ENCODE measurements around the gene TRDMT1. TPM values are rescaled to one million over a fixed set of nuclear protein-coding genes. Genes with fewer than 3 reads are reported as not detected.

TRDMT1 gene
- total RNA-seq, 1 donor from 2014 or later: 4.6 TPM

- DNase-seq: no peak
Measured at GRCh38 chr10:17209881-17210280, 8.4 kb upstream of the TRDMT1 start.

GRCh38 chr10:17209302-17209701, 7.8 kb upstream of the TRDMT1 start:
- DNase-seq: no peak

GRCh38 chr10:17208476-17208875, 7.0 kb upstream of the TRDMT1 start:
- DNase-seq: no peak

- DNase-seq: peak; percentile 75
Measured at GRCh38 chr10:17206210-17206709, 4.8 kb upstream of the TRDMT1 start.

- DNase-seq: no peak
Measured at GRCh38 chr10:17203416-17203815, 1.9 kb upstream of the TRDMT1 start.

- no peak for DNase-seq
Measured at GRCh38 chr10:17202999-17203398, 1.5 kb upstream of the TRDMT1 start.

- no peak for DNase-seq
Measured at GRCh38 chr10:17202506-17202905, 1.0 kb upstream of the TRDMT1 start.

- DNase-seq: no peak
Measured at GRCh38 chr10:17201794-17202116, 283 bp upstream of the TRDMT1 start.

GRCh38 chr10:17200001-17200911, 1.2 kb downstream of the TRDMT1 start:
- peak; percentile 60 for DNase-seq

GRCh38 chr10:17199351-17199804, 2.1 kb downstream of the TRDMT1 start:
- peak; percentile 54 for DNase-seq

GRCh38 chr10:17196573-17196972, 4.9 kb downstream of the TRDMT1 start:
- no peak for DNase-seq

GRCh38 chr10:17196045-17196444, 5.4 kb downstream of the TRDMT1 start:
- no peak for DNase-seq

- DNase-seq: no peak
Measured at GRCh38 chr10:17195083-17195482, 6.4 kb downstream of the TRDMT1 start.

GRCh38 chr10:17190602-17191001, 10.9 kb downstream of the TRDMT1 start:
- DNase-seq: no peak

GRCh38 chr10:17188644-17189172, 12.8 kb downstream of the TRDMT1 start:
- no peak for DNase-seq

- DNase-seq: no peak
Measured at GRCh38 chr10:17185873-17186272, 15.6 kb downstream of the TRDMT1 start.

- DNase-seq: no peak
Measured at GRCh38 chr10:17183110-17183509, 18.4 kb downstream of the TRDMT1 start.

GRCh38 chr10:17181751-17182150, 19.7 kb downstream of the TRDMT1 start:
- DNase-seq: peak; percentile 51

- no peak for DNase-seq
Measured at GRCh38 chr10:17181110-17181509, 20.4 kb downstream of the TRDMT1 start.

GRCh38 chr10:17179002-17179401, 22.5 kb downstream of the TRDMT1 start:
- peak; percentile 17 for DNase-seq

- DNase-seq: no peak
Measured at GRCh38 chr10:17178006-17178405, 23.5 kb downstream of the TRDMT1 start.

GRCh38 chr10:17177014-17177413, 24.5 kb downstream of the TRDMT1 start:
- DNase-seq: no peak

- DNase-seq: no peak
Measured at GRCh38 chr10:17176091-17176490, 25.4 kb downstream of the TRDMT1 start.

- DNase-seq: peak; percentile 26
Measured at GRCh38 chr10:17175551-17175950, 25.9 kb downstream of the TRDMT1 start.
